DND-41 (cell line): ENCODE measurements around the gene GPR119.

Source experiments
- EZH2 ChIP-seq: IDR thresholded peaks from 3 replicates; pipeline ENCODE4 v1.6.1; 2012; ENCODE audit warnings: borderline replicate concordance, low read depth, mild to moderate bottlenecking, moderate library complexity, low read length, inconsistent platforms; ENCODE audit not compliant: severe bottlenecking
- TF ChIP-seq, protein P1 (sequence below): IDR thresholded peaks from 2 replicates; pipeline ENCODE4 v1.5.1; 2012; ENCODE audit warnings: borderline replicate concordance, low read length, moderate library complexity, mild to moderate bottlenecking; ENCODE audit not compliant: poor library complexity, severe bottlenecking; ENCODE audit errors: extremely low read depth

DNA sequence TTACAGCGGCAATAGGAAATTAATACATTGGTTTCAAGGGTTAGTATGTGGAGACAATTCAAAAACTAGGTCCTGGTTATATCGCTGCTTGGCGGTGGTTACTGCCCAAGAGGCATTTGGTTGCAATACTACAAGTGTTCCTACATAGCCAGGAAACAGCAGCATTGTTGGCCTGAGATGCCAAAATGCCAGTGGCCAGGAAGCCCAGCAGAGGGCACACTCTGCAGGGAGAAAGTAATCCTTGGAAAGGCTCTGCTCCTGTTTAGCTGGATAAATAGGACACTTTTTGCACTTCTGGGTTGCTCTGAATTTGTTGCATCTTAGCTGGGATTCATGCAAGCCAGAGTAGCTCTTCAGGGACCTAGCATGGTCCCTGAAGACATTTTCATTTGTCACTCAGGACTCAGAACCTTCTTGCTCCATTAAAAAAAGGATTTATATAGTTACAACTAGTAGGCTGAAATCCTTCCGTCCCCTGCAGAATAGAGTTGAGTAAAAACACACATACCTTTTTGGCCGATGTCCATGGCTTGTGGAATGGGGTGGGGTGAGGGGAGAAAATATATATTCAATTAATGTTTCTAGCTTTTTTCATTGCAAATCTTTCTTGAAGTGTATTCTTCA is 8.1 kb upstream of the GPR119 start:
- no peak for TF ChIP-seq EZH2
- TF ChIP-seq, protein P1, sequence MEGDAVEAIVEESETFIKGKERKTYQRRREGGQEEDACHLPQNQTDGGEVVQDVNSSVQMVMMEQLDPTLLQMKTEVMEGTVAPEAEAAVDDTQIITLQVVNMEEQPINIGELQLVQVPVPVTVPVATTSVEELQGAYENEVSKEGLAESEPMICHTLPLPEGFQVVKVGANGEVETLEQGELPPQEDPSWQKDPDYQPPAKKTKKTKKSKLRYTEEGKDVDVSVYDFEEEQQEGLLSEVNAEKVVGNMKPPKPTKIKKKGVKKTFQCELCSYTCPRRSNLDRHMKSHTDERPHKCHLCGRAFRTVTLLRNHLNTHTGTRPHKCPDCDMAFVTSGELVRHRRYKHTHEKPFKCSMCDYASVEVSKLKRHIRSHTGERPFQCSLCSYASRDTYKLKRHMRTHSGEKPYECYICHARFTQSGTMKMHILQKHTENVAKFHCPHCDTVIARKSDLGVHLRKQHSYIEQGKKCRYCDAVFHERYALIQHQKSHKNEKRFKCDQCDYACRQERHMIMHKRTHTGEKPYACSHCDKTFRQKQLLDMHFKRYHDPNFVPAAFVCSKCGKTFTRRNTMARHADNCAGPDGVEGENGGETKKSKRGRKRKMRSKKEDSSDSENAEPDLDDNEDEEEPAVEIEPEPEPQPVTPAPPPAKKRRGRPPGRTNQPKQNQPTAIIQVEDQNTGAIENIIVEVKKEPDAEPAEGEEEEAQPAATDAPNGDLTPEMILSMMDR: peak; percentile 67
